Measurements from ENCODE around the gene ALDH3B1.

ALDH3B1 gene

DNA sequence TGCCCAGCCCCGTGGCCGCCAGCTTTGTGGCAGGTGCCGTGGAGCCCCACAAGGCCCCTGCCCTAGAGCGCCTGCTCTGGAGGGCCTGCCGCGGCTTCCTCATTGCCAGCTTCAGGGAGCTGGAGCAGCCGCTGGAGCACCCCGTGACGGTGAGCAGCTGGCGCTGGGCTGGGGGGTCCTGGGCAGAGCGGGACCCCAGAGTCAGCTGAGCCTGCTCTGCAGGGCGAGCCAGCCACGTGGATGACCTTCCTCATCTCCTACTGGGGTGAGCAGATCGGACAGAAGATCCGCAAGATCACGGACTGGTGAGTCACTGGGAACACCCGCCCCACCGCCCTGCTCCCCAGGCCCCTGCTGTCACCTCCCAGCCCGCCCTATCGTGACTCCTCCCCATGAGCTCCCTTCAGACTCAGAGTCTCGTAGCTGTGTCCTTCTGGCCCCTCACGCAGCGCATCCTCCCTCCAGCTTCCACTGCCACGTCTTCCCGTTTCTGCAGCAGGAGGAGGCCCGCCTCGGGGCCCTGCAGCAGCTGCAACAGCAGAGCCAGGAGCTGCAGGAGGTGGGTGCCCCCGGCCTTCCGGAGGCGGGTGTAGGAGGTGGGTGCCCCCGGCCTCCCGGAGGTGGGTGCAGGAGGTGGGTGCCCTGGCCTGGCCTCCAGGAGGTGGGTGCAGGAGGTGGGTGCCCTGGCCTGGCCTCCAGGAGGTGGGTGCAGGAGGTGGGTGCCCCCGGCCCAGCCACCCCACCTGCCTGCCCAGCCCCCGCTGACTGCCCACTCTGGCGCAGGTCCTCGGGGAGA is 33.4 kb downstream of the ALDH3B1 start:
- in situ Hi-C loops (cut with MboI; ENCODE audit: low sequenced_read_pairs, unreplicated experiment): no loop called here
- TF ChIP-seq, protein P1, sequence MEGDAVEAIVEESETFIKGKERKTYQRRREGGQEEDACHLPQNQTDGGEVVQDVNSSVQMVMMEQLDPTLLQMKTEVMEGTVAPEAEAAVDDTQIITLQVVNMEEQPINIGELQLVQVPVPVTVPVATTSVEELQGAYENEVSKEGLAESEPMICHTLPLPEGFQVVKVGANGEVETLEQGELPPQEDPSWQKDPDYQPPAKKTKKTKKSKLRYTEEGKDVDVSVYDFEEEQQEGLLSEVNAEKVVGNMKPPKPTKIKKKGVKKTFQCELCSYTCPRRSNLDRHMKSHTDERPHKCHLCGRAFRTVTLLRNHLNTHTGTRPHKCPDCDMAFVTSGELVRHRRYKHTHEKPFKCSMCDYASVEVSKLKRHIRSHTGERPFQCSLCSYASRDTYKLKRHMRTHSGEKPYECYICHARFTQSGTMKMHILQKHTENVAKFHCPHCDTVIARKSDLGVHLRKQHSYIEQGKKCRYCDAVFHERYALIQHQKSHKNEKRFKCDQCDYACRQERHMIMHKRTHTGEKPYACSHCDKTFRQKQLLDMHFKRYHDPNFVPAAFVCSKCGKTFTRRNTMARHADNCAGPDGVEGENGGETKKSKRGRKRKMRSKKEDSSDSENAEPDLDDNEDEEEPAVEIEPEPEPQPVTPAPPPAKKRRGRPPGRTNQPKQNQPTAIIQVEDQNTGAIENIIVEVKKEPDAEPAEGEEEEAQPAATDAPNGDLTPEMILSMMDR (IDR thresholded peaks at IDR 0.05; ENCODE audit: borderline replicate concordance, control extremely low read depth, extremely low read depth, insufficient read depth, missing control alignments): no peak
- DNase-seq (ENCODE audit: low spot score): no peak

DNA sequence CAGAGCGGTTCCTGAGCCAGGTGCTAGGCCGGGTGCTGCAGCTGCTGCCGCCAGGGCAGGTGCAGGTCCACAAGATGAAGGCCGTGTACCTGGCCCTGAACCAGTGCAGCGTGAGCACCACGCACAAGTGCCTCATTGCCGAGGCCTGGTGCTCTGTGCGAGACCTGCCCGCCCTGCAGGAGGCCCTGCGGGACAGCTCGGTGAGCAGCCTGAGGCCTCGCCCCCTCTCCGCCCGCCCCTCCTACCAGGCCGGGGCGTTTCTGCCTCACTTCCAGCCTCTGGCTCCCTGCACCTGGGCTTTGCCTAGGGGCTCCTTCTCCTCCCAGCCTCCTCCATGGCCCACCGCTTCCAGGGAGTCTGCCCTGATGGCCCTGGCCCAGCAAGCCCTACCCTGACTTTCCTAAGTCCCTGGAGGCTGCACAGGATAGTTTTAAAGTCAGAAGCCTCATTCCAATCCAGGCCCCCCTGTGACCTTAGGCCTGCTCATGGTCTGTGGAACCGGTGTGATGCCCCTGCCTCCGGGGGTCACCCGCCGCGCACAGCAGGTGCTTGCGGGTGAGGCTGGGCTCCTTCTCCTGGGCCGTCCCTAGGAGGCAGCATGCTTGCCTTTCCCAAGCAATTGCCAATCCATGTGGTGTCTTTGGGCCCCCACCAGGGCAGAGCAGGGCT is 34.2 kb downstream of the ALDH3B1 start:
- in situ Hi-C loops (cut with MboI; ENCODE audit: low sequenced_read_pairs, unreplicated experiment): no loop called here
- no peak for DNase-seq (ENCODE audit: low spot score)
- TF ChIP-seq, protein P1 (IDR thresholded peaks at IDR 0.05; ENCODE audit: borderline replicate concordance, control extremely low read depth, extremely low read depth, insufficient read depth, missing control alignments): no peak

DNA sequence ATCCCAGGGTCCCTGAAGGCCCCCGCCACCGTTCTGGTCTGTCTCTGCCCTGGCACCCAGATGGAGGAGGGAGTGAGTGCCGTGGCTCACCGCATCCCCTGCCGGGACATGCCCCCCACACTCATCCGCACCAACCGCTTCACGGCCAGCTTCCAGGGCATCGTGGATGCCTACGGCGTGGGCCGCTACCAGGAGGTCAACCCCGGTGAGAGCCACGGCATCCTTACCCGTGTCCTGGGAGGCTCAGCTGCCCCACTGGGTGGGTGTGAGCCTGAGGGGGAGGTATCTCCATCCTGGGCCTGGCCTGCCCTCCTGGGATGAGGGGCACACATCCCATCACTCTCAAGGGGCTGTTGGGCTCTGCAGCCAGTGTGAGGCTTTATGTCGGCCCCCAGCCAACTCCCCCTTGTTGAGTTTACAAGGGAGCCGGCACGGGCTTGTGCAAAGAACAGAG is 34.8 kb downstream of the ALDH3B1 start:
- DNase-seq (ENCODE audit: low spot score): no peak
- TF ChIP-seq, protein P1 (IDR thresholded peaks at IDR 0.05; ENCODE audit: borderline replicate concordance, control extremely low read depth, extremely low read depth, insufficient read depth, missing control alignments): no peak
- in situ Hi-C loops (cut with MboI; ENCODE audit: low sequenced_read_pairs, unreplicated experiment): no loop called here

DNA sequence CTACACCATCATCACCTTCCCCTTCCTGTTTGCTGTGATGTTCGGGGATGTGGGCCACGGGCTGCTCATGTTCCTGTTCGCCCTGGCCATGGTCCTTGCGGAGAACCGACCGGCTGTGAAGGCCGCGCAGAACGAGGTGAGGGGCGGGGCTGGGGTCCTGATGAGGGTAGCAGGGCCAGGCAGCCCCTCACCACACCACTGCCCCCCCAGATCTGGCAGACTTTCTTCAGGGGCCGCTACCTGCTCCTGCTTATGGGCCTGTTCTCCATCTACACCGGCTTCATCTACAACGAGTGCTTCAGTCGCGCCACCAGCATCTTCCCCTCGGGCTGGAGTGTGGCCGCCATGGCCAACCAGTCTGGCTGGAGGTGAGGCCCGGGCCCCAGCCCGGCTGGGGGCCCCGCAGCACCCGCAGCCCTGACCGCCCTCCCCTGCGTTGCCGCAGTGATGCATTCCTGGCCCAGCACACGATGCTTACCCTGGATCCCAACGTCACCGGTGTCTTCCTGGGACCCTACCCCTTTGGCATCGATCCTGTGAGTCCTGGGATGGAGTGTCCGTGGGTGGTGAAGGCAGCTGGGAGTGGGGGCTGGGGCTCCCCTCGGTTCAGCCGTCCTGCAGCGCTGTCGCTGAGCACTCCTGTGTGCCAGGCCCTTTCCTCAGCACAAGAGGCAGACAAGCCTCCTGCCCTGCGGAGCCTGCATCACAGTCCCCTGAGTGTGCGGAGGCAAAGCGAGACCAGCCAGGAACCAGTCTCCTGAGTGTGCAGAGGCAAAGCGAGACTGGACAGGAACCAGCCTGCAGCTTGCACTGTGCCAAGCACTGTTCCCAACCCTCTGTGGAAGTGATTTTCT is 37.5 kb downstream of the ALDH3B1 start:
- in situ Hi-C loops (cut with MboI; ENCODE audit: low sequenced_read_pairs, unreplicated experiment): no loop called here
- TF ChIP-seq, protein P1 (IDR thresholded peaks at IDR 0.05; ENCODE audit: borderline replicate concordance, control extremely low read depth, extremely low read depth, insufficient read depth, missing control alignments): no peak
- peak; percentile 33 for DNase-seq (ENCODE audit: low spot score)

DNA sequence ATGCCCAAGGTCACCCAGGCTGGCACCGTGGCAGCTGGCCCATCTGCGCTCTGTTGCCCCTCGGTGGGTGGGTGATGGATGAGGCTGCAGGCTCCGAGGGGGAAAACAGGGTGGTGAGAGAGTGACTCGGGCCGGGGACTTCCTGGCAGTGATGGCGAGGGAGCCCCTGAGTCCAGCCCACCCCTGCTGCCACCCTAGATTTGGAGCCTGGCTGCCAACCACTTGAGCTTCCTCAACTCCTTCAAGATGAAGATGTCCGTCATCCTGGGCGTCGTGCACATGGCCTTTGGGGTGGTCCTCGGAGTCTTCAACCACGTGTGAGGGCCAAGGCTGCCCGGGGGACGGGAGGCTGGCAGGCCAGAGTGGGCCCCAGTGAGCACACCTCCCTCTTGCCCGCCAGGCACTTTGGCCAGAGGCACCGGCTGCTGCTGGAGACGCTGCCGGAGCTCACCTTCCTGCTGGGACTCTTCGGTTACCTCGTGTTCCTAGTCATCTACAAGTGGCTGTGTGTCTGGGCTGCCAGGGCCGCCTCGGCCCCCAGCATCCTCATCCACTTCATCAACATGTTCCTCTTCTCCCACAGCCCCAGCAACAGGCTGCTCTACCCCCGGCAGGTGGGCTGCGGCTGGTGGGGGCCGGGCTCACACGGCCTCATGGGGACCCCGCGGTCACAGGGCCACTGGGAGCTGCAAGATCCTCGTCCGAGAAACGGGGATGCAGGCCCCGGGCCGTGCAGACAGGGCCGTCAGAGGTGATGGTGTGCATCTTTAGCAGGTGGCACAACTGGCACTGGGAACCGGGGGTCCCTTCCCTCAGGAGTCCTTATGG is 38.8 kb downstream of the ALDH3B1 start:
- in situ Hi-C loops (cut with MboI; ENCODE audit: low sequenced_read_pairs, unreplicated experiment): no loop called here
- TF ChIP-seq, protein P1 (IDR thresholded peaks at IDR 0.05; ENCODE audit: borderline replicate concordance, control extremely low read depth, extremely low read depth, insufficient read depth, missing control alignments): no peak
- peak; percentile 33 for DNase-seq (ENCODE audit: low spot score)
